GM19099 (cell line): Measurements from ENCODE around the gene NFIB.

ENCODE experiments used
- POLR2A ChIP-seq: IDR thresholded peaks from 3 replicates; pipeline ENCODE4 v1.6.1; 2011; ENCODE audit warnings: low read depth; ENCODE audit not compliant: insufficient read length; ENCODE audit errors: extremely low read depth

The NFIB gene

DNA sequence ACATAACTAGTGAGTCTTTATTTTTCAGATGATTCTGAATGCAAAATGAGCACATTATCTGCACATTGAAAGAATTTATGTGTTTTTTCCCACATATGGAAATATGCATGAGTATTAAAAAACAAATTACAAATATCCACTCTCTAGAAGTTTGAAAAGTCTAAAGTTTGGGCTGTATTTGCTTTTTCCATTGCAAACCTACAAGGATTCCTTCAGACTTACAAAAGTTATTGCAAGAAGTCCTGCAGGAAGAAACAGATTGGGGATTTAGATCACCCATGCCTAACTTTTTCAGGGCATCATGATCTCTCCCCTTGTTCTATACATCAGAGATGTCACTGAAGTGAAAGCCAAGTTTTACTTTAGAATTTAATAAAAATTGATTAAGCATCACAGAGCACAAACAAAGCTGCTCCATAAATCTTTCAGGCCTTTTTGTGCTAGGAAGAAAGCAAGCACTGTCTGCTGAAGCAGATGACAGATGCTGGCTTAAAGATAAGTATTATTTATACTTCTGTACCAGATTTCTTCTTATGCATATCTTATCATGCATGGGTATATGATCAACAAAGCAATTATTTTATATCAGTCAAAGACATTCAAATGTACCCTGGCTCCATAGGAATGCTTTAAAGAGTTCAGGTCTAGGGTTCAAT, 71.7 kb downstream of the NFIB start:
- TF ChIP-seq POLR2A: no peak

DNA sequence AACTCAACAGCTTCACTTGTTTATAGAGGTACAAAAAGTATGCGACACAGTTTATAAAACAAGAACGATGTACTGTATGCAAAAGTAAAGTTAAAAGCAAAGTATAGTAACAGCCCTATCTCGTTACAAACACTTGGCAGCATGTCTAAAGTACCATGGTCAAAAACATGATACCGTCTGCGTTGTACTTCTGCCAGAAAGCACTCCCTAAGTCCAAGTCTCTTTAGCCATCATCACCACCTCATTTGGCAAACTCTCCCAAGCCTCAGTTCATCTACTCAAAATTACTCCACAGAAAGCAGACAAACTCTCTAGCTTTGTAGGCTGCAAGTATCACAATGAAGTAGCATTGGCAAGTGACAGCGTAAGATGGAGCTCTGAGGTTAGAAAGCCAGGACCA, 73.4 kb downstream of the NFIB start:
- no peak for TF ChIP-seq POLR2A

DNA sequence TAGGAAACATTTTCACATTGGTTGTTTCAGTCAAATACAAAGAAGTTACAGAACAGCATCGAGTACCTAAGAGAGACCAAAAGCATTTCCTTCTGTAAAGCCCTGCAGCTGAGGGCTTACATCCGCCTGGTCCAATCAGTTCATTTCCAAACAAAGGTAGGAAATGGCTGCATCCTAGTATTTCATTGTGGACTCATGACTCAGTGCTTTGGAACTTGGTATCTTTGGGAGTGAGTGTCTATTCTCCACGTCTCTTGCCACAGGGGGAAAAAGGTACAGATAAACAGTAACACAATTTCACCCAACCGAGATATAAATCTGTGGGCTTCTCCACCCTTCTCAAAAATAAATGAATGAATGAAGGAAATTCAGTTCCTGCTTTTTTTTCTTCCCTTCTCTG, 75.4 kb downstream of the NFIB start:
- TF ChIP-seq POLR2A: no peak

DNA sequence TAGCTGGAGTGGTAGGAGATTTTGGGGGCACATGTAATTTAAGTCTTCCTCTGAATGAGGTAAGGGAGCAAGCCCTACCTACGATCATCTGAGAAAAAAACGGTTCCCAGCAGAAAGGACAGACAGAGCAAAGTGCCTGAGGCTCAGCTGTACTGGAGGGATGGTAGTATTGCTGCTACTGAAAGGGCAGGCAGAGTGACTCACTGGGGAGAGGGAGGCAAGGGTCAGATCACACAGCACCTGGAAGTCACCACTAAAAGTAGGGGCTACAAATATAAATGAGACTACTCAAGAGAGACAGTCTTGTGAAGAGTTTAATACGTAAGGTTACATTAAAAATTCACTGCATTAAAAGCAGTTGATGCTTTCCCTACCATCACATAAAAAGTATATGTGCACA, 75.9 kb downstream of the NFIB start:
- TF ChIP-seq POLR2A: no peak

DNA sequence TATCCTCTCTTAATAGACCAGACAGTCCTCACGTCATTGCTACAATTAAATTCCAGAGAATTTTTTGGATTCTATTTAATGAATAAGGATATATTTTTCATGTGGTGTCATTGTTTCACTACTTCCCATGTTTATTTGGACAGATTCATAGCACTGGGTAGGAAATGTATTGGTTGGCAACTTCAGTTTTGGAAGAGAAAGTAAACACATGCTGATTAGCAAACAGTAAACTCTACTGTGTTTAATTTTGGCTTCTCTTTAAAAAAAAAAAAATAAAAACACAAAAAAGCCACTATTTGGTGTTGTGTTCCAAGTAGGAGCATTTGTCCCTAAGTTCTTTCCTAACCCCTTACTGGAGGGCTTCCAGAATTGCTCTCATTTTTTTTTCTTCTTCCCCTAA, 77.3 kb downstream of the NFIB start:
- no peak for TF ChIP-seq POLR2A

DNA sequence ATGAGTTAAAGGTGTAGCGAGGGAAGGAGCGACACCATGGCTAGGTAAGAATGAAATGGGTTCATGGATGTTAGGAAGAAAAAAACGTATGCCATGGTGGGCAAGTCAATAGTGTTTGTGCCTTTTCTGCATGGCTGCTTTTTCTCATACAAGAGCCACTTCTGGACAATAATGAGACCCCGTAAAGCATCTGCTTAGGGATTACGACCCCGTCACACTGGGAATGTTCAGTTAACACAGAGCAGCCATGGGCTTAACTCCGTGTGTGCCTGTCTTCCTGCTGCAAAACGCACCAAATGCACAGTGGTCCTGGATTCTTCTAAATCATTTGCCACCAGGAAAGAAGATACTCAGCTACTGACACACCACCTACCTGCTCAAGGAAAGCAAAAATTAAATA, 81.8 kb downstream of the NFIB start:
- no peak for TF ChIP-seq POLR2A

DNA sequence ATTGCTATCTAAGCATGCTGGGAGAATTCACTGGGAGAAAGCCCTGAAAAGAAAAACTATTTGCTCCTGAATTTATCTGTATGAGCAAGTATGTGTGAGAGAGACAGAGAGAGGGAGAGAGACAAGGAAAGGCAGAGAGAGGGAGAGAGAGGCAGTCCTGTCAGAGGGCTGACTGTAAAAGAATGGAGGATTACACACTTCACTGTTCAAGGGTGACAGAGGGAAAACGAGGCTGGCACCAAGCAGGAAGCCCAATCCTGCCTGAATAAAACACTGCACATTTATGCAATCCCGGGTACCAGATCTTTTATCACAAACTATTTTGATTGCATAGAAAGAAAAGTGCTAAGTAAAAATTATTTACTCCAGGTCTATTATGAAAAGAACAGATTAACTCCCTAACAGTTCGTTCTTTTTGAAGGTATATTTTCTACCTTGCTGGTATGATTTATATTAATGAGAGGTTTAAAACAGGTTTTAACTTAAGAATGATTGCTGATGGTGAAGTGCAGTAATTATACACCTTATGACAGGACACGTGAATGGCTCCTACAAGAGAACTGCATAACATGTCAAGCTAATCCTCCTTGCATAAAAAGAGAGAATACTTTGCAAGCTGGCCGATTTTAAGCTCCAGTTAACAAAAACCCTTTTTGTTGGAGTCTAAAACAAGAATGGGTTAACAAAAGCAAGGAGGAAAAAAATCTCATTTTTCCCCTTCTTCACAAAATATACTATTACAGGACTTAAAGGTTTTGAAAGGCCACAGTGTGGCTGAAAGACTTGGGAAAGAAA, 82.5 kb downstream of the NFIB start:
- TF ChIP-seq POLR2A: no peak

DNA sequence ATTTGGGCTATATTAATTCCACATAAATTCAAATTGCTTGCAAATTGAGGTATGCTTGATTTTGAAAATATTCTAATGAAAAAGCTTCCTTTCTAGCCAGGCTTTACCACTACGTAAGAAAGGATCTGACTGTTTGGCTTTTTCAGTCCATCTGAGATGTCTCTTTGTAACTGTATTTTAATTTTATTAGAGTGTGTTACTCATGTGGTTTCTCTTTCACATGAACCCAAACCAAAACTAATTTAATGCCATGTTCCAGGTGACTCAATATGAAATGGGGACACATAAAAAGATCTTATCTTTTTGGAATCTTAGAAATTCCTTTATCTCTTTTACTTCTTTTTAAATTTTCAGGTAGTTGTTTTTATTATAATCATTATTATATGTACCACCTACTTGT, 85.3 kb downstream of the NFIB start:
- no peak for TF ChIP-seq POLR2A

DNA sequence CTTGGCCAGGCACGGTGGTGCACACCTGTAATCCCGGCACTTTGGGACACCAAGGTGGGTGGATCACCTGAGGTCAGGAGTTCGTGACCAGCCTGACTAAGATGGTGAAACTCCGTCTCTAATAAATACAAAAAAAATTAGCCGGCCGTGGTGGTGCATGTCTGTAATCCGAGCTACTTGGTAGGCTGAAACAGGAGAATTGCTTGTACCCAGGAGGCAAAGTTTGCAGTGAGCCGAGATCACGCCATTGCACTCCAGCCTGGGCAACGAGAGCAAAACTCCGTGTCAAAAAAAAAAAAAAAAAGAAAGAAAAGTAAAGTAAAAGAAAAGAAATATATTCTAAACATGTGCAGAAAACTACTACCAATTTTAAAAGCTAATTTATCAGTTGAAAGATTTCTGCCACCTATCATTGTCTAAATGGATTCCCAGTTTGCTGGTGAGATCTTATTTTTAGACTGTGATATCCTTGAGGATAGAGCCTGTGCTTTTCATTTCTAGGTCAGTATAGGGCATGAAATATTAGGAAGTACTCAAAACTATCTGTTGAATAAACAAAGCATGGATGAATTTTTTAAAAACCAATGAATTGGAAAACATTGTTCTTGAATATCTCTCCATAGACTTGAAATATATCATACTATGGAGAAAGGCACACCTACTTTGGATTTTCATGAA, 86.9 kb downstream of the NFIB start:
- TF ChIP-seq POLR2A: no peak

DNA sequence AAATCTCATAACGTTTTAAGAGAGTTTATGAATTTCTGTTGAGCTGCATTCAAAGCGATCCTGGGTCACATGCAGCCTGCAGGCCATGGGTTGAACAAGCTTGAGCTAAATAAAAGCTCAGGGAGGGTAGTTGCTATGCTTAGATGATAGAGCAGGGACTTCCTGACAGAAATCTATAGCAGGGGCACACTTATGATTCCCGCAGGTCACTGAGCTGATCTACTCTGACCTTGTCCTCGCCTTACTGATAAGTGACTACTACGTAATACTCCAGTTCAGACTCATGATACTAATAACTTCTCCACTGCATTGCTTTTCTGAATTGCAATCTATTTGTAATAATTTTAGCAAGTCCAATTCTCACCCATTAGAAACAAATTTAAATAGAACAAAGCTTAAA, 90.9 kb downstream of the NFIB start:
- no peak for TF ChIP-seq POLR2A

DNA sequence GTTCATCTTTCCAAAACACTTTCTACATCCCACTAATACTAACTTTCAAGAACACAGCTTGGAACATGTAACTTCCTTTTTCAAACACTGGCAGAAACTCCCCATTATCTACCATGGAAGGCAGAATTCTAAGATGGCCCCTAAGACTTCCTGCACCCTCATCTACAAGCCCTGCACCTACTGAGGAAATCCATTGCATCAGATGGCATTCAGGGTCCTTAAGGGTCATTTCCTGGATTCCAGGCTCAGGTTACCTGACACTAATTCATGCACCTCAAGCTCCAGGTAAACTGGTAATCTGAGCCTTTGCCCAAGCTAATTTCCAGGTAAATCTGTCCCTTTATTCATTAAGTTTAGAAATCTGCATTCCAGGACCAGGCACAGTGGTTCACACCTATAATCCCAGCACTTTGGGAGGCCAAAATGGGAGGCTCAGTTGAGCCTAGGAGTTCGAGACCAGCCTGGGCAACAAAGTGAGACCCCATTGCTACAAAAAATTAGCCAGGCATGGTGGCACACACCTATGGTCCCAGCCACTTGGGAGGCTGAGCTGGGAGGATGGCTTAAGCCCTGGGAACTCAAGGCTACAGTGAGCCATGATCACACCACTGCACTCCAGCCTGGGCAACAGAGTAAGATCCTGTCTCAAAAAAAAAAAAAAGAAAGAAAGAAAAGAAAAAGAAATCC, 91.6 kb downstream of the NFIB start:
- TF ChIP-seq POLR2A: no peak

DNA sequence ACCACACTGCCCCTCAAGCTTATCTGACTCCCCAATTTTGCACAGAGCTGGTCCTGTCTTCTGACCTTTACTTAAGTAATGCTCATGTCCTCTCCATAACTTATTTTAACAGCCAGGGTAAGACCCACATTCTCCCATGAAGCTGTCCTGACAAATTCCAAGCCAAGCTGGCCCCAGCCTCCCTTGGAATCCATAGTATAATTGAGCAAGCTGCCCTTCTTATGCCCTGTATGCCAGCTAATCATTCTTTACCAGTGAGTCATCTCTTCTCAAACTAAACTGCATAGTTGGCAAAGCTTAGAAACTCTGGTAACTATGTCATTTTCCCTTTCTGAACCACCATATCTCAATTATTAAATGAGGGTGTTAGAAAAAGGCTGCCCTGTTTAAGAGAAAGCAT, 92.4 kb downstream of the NFIB start:
- TF ChIP-seq POLR2A: no peak

DNA sequence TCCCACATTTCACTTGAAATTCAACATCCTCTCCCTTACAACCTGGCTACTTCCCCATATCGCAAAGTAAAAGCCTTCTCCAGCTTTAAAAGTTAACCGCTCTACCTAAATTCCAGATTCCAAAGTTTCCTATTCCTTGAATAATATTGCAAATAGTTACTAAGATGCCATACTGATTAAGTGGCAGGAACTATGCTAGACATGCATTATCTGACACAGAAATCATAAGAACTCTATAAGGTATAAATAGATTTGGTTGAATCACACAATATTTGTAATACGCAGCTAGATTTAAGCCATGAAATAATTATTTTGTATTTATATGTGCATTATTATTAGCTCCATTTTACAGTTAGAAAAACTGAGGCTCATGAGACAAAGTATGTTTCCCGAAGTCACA, 92.8 kb downstream of the NFIB start:
- TF ChIP-seq POLR2A: no peak

DNA sequence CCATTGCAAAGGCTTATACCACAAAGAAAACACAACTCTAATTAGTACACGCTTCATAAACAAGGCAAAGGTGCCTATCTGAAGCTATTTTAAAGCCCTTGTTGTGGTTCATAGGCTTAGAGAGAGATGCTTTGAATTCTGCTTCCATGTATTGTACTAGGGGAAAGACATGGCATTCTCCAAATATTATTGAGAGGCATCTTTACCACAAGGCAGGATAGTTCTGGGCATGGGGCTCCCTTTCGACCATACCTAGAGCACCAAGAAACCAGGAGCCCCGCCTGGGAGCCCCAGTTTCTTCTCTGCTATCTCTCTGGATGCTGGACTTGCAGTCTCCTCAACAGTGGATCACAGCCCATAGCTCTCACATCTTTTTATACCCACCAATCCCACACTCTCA, 93.7 kb downstream of the NFIB start:
- no peak for TF ChIP-seq POLR2A

DNA sequence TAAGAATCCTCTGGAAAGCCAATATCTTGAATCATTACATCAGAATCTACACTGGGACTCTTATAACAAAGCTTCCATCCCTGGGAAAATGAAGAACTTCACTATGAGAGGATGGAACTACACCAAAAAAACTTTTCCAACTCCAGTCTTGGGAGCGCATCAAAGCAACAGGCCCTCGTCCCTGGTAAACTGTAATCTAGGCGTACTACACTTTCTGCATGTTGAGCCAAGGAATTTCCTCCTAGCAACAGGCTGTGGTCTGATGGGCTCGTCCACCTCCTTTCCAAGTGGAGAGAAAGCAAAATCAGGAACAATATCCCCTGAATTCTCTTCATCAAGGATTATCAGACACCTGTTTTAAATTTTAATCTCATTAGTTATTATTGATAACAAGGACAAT, 94.1 kb downstream of the NFIB start:
- no peak for TF ChIP-seq POLR2A

DNA sequence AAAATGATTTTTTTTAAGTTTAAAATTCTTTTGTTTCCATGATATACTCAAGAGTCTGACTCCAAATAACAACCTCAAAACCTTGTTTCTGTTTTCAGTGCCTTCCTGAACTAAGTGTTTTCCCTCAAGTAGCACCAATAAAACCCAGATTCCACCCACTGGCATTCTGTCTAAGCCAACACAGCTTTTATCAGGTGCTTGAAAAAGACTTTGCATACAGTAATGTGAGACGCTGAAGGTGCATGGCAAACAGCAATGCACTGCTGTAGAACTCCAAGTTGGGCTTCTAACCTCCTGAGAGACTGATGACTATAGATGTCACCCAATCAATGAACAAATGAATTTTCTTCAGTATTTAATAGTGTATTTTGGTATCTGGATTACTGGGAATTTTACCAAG, 95.7 kb downstream of the NFIB start:
- TF ChIP-seq POLR2A: no peak

DNA sequence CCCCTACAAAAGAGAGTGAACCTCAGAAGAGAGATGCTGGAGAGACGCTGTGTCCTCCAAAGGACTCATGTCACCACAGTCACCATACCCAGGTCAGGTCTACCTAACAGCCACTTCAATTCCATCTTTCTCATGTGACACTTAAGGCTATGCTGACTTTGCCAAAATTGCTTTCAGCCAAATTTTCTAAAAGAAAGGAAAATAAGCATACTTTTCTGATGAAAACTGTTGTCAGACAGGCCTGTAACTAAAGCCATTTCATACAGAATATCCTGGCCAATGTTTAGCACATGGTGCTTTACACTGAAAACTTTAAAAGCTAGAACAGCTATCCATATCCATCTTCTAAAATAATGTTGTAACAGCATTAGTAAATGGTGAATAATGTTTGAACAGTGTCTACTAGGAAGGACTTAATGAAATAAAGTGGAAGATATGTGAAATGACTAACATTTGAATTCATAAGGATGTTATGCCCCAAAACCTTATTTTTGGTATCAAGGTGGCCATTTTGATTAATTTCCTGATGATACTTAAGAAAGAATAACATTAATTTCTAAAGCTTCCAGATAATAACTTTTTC, 97.2 kb downstream of the NFIB start:
- no peak for TF ChIP-seq POLR2A
